ENCODE data around the gene GTF2A2.

The GTF2A2 gene

GRCh38 chr15:59605994-59606393 lies 51.3 kb downstream of the GTF2A2 start:
- no peak for DNase-seq (ENCODE audit: low spot score)

- no peak for DNase-seq (ENCODE audit: low spot score)
Observed at GRCh38 chr15:59598461-59598860, 58.9 kb downstream of the GTF2A2 start.

GRCh38 chr15:59596640-59597039 lies 60.7 kb downstream of the GTF2A2 start:
- no peak for DNase-seq (ENCODE audit: low spot score)

GRCh38 chr15:59595434-59595915 lies 61.8 kb downstream of the GTF2A2 start:
- DNase-seq (ENCODE audit: low spot score): no peak

GRCh38 chr15:59594991-59595390 lies 62.3 kb downstream of the GTF2A2 start:
- DNase-seq (ENCODE audit: low spot score): no peak

GRCh38 chr15:59594493-59594942 lies 62.8 kb downstream of the GTF2A2 start:
- DNase-seq (ENCODE audit: low spot score): no peak

- no peak for DNase-seq (ENCODE audit: low spot score)
Observed at GRCh38 chr15:59591356-59591755, 66.0 kb downstream of the GTF2A2 start.

- DNase-seq (ENCODE audit: low spot score): no peak
Observed at GRCh38 chr15:59590027-59590426, 67.3 kb downstream of the GTF2A2 start.

Data from pons (tissue), 1 donor.